CD8-positive, alpha-beta memory T cell (primary cell): ENCODE results near the gene RNFT2. TPM values are rescaled to one million over a fixed set of nuclear protein-coding genes. Genes with fewer than 3 reads are reported as not detected.

Source experiments
- CTCF ChIA-PET: fragments of 350-600 bp; sonication (Branson Sonifier 250); formaldehyde crosslinking; loops from one replicate; lab custom pipeline; 2021; ENCODE audit warnings: antibody characterized with exemption; lab: Charles Lee
- POLR2A ChIA-PET: fragments of 350-600 bp; sonication (Branson Sonifier 250); formaldehyde crosslinking; loops from one replicate; lab custom pipeline; 2021; ENCODE audit warnings: antibody characterized with exemption; lab: Charles Lee
- DNase-seq, 5 donors: peaks; one replicate each; pipeline versions ENCODE4 v3.0.0 to v3.0.0-alpha.2; 2020 to 2022; ENCODE audit warnings: mixed read lengths in 1 of 5
- H3K27ac ChIP-seq: one replicate; pipeline ENCODE4 v1.7.0; 2013; ENCODE audit warnings: low read depth, mild to moderate bottlenecking, low read length, moderate library complexity
- H3K27me3 ChIP-seq: 2 replicates; pipeline ENCODE4 v1.7.0; 2013; ENCODE audit warnings: low read length, mild to moderate bottlenecking; ENCODE audit not compliant: insufficient read depth, poor library complexity, severe bottlenecking
- H3K36me3 ChIP-seq: 2 replicates; pipeline ENCODE4 v1.7.0; 2013; ENCODE audit warnings: mild to moderate bottlenecking, low read length, moderate library complexity; ENCODE audit not compliant: insufficient read depth
- H3K4me1 ChIP-seq: 2 replicates; pipeline ENCODE4 v1.7.0; 2013; ENCODE audit warnings: mild to moderate bottlenecking, low read length, moderate library complexity; ENCODE audit not compliant: insufficient read depth
- H3K4me3 ChIP-seq: 2 replicates; pipeline ENCODE4 v1.7.0; 2013; ENCODE audit warnings: mild to moderate bottlenecking, low read length
- H3K9me3 ChIP-seq: 2 replicates; pipeline ENCODE4 v1.7.0; 2013; ENCODE audit warnings: mild to moderate bottlenecking, low read length
- H3K27ac Mint-ChIP-seq, 8 donors: one replicate each; pipeline ENCODE4 v1.8.0; 2020 to 2021; ENCODE audit warnings: mixed read lengths in 8 of 8, mild to moderate bottlenecking in 6 of 8, inconsistent platforms in 3 of 8, moderate library complexity in 3 of 8
- H3K27me3 Mint-ChIP-seq, 2 donors: one replicate each; pipeline ENCODE4 v1.8.0; 2020 to 2021; ENCODE audit warnings: mixed read lengths in 2 of 2, mild to moderate bottlenecking in 1 of 2, moderate library complexity in 1 of 2
- H3K36me3 Mint-ChIP-seq, 3 donors: one replicate each; pipeline ENCODE4 v1.8.0; 2020 to 2021; ENCODE audit warnings: mixed read lengths in 3 of 3, inconsistent platforms in 1 of 3, mild to moderate bottlenecking in 1 of 3
- H3K4me1 Mint-ChIP-seq, 3 donors: one replicate each; pipeline ENCODE4 v1.8.0; 2020 to 2021; ENCODE audit warnings: mixed read lengths in 3 of 3, inconsistent platforms in 1 of 3, mild to moderate bottlenecking in 1 of 3
- H3K4me3 Mint-ChIP-seq, 7 donors: one replicate each; pipeline ENCODE4 v1.8.0; 2020 to 2021; ENCODE audit warnings: mixed read lengths in 7 of 7, mild to moderate bottlenecking in 6 of 7, moderate library complexity in 4 of 7, inconsistent platforms in 2 of 7
- H3K9me3 Mint-ChIP-seq, 5 donors: one replicate each; pipeline ENCODE4 v1.8.0; 2020 to 2022; ENCODE audit warnings: mixed read lengths in 5 of 5, mild to moderate bottlenecking in 3 of 5, moderate library complexity in 2 of 5, inconsistent platforms in 1 of 5
- polyA plus RNA-seq: library from polyadenylated mRNA; unstranded; fragments of 300-500 nt; fragmentation: Illumina TruSeq; gene quantifications from one replicate; pipeline ENCODE4 v1.2.3, GENCODE V29; 2021
- total RNA-seq, 2 experiments: library from RNA; stranded (reverse); gene quantifications; one replicate each; pipeline ENCODE4 v1.2.3, GENCODE V29; 2021

The RNFT2 gene
- total and polyA plus RNA-seq, 3 experiments from 2014 or later, result 1.8 to 15.8 (median 14.6) TPM

DNA sequence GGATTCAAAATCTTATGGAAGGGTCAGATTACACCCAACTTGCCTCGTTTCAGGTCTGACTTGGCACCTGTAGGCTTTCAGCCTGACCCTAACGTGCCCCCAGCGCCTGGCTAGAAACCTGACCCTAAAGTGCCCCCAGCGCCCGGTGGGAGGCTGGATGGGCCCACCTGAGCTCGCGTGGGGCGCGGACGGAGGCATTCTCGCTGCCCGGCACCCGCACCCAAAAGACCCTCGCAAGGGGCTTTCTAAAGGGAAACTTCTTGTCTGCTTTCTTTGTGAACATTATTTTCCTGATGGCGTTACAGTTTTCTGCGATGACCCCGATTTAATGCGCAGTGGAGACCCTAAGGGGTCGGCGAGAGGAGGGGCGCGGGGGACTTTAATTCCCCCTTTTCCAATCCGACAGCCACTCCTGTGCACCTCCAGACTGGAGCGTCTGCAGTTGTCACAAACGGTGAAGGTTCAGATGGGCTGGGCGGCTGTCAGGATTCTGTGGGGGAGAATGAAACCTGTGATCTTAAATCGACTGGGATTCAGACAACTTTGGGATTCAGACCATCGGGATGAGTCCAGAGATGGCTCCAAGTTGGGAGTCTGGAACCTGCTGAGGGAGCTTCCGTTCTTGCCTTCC, 143.9 kb downstream of the RNFT2 start:
- Mint-ChIP-seq H3K4me3 (peak overlapping the region in 6 of 7 donors; percentile 44 to 64 (median 58)), H3K36me3 (no peaks in the 10 kb centered on the region), H3K27me3 (peaks cover 51 to 70% of the 10 kb centered on the region in 2 donors), H3K27ac (no peak overlapping the region), H3K9me3 (no peaks in the 10 kb centered on the region), H3K4me1 (peaks cover 32 to 43% (median 37%) of the 10 kb centered on the region in 3 donors)
- Histone ChIP-seq H3K27me3 (peaks cover 32% of the 10 kb centered on the region), H3K27ac (no peak overlapping the region), H3K9me3 (no peaks in the 10 kb centered on the region), H3K4me1 (peaks cover 29% of the 10 kb centered on the region), H3K4me3 (no peak overlapping the region), H3K36me3 (no peaks in the 10 kb centered on the region)
- ChIA-PET CTCF (interaction anchor here (1.0 to 1.2 kb wide), 2 partner anchors 178 to 179 kb away, joined by 3 to 4 read pairs; no protein-coding TSS in a partner anchor), POLR2A (no interaction called here)
- DNase-seq, result no peak

DNA sequence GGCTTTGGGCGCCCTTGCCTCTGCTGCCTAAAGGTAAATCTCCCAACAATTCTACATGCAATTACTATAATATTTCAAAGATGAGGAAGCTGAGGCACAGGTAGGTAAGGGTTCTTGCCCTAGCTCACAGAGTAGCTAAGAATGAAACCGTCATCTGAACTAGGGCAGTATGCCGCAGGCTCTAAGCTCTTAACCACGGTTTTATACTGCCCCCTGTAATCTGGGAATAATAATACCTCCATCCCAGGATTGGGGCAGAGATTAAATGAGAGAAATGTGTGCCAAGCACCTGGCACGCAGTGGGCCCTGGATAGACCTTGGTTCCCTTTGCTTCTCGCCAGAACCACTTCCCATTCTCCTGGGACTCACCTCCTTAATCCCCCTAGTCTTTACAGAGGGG, 144.6 kb downstream of the RNFT2 start:
- ChIA-PET CTCF (interaction anchor here (1.0 kb wide), 1 partner anchor 179 kb away, joined by 3 read pairs; no protein-coding TSS in a partner anchor), POLR2A (no interaction called here)
- H3K36me3 Mint-ChIP-seq, result no peaks in the 10 kb centered on the region
- H3K27ac Mint-ChIP-seq, result no peak overlapping the region
- Histone ChIP-seq H3K27ac (no peak overlapping the region), H3K4me3 (no peak overlapping the region), H3K4me1 (peaks cover 29% of the 10 kb centered on the region), H3K9me3 (no peaks in the 10 kb centered on the region), H3K36me3 (no peaks in the 10 kb centered on the region), H3K27me3 (peaks cover 32% of the 10 kb centered on the region)
- H3K4me3 Mint-ChIP-seq, result peak overlapping the region in 4 of 7 donors; percentile 15 to 66 (median 62)
- H3K4me1 Mint-ChIP-seq, result peaks cover 32 to 43% (median 37%) of the 10 kb centered on the region in 3 donors
- peaks cover 53 to 69% of the 10 kb centered on the region in 2 donors for H3K27me3 Mint-ChIP-seq
- no peaks in the 10 kb centered on the region for H3K9me3 Mint-ChIP-seq
- no peak for DNase-seq

DNA sequence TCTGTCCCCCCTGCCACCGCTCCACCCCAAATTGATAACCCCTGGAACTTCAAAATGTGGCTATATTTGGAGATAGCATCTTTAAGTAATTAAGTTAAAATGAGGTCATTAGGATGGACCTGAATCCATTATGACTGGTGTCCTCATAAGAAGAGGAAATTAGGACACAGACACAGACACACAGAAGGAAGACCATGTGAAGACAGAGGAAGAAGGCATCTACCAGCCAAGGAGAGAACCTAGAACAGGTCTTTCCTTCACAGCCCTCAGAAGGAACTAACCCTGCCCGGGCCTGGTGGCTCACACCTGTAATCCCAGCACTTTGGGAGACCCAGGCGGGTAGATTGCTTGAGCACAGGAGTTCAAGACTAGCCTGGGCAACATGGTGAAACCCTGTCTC, 146.8 kb downstream of the RNFT2 start:
- peak overlapping the region in 1 of 8 donors; percentile 68 for H3K27ac Mint-ChIP-seq
- H3K27ac ChIP-seq, result no peak overlapping the region
- no peak for DNase-seq
- ChIA-PET CTCF (no interaction called here), POLR2A (no interaction called here)
- peaks cover 15% of the 10 kb centered on the region for H3K4me1 ChIP-seq
- peaks cover 17% of the 10 kb centered on the region for H3K27me3 ChIP-seq
- no peak overlapping the region for H3K4me3 ChIP-seq
- H3K36me3 Mint-ChIP-seq, result no peaks in the 10 kb centered on the region
- no peaks in the 10 kb centered on the region for H3K9me3 ChIP-seq
- H3K9me3 Mint-ChIP-seq, result no peaks in the 10 kb centered on the region
- peaks cover 20 to 27% (median 23%) of the 10 kb centered on the region in 3 donors for H3K4me1 Mint-ChIP-seq
- H3K4me3 Mint-ChIP-seq, result no peak overlapping the region
- no peaks in the 10 kb centered on the region for H3K36me3 ChIP-seq
- peaks cover 41 to 56% of the 10 kb centered on the region in 2 donors for H3K27me3 Mint-ChIP-seq

DNA sequence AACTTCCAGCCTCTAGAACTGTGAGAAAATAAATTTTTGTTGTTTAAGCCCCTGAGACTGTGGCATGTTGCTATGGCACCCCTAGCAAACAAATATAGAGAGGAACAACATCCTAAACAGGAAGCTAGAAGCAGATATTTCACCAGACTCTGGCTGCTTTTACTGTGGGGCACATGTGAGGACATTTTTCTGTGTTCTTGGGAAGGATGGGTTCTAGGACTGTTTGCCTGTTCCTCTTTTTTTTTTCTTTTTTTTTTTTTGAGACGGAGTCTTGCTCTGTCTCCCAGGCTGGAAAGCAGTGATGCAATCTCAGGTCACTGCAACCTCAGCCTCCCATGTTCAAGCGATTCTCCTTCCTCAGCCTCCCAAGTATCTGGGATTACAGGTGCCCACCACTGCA, 147.4 kb downstream of the RNFT2 start:
- Histone ChIP-seq H3K36me3 (no peaks in the 10 kb centered on the region), H3K27ac (no peak overlapping the region), H3K4me3 (no peak overlapping the region), H3K27me3 (peaks cover 12% of the 10 kb centered on the region), H3K4me1 (peaks cover 9% of the 10 kb centered on the region), H3K9me3 (no peaks in the 10 kb centered on the region)
- Mint-ChIP-seq H3K4me3 (no peak overlapping the region), H3K27ac (no peak overlapping the region), H3K4me1 (peaks cover 14 to 20% (median 16%) of the 10 kb centered on the region in 3 donors), H3K9me3 (no peaks in the 10 kb centered on the region), H3K36me3 (no peaks in the 10 kb centered on the region), H3K27me3 (peaks cover 35 to 50% of the 10 kb centered on the region in 2 donors)
- ChIA-PET CTCF (no interaction called here), POLR2A (no interaction called here)
- no peak for DNase-seq

DNA sequence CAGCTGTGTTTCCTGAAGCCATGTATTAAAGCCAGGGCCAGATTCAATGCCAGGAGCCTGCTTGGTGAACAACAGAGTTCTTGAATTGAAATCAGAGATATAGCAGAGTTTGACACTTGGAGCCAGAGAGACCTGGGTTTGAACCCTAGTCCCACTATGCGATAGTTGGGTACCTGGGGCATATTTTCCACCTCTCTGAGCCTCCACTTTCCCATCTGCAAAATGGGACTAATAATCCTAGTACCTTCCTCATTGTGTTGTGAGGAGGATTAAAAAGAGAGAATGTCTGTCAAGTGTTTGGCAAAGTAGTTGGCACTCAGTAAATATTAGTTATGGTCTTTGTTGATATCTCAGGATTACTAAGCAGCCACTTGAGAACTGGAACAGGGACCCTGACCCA, 149.1 kb downstream of the RNFT2 start:
- no peak overlapping the region for H3K4me3 Mint-ChIP-seq
- H3K9me3 Mint-ChIP-seq, result no peaks in the 10 kb centered on the region
- Histone ChIP-seq H3K27ac (no peak overlapping the region), H3K9me3 (no peaks in the 10 kb centered on the region), H3K4me3 (no peak overlapping the region), H3K4me1 (peaks cover 4% of the 10 kb centered on the region), H3K27me3 (peaks cover 4% of the 10 kb centered on the region), H3K36me3 (no peaks in the 10 kb centered on the region)
- POLR2A ChIA-PET, result no interaction called here
- CTCF ChIA-PET, result no interaction called here
- DNase-seq, result no peak
- H3K27me3 Mint-ChIP-seq, result peaks cover 33 to 39% of the 10 kb centered on the region in 2 donors
- H3K4me1 Mint-ChIP-seq, result peaks cover 5 to 9% (median 5%) of the 10 kb centered on the region in 3 donors
- H3K36me3 Mint-ChIP-seq, result no peaks in the 10 kb centered on the region
- no peak overlapping the region for H3K27ac Mint-ChIP-seq

GRCh38 chr12:116887897-116888296, 149.8 kb downstream of the RNFT2 start:
- Mint-ChIP-seq H3K4me1 (peaks cover 0 to 3% (median 2%) of the 10 kb centered on the region in 3 donors), H3K4me3 (no peak overlapping the region), H3K9me3 (no peaks in the 10 kb centered on the region), H3K27me3 (peaks cover 28 to 32% of the 10 kb centered on the region in 2 donors), H3K36me3 (no peaks in the 10 kb centered on the region), H3K27ac (no peak overlapping the region)
- no peak for DNase-seq
- H3K27me3 ChIP-seq, result no peaks in the 10 kb centered on the region
- ChIA-PET CTCF (no interaction called here), POLR2A (no interaction called here)
- no peaks in the 10 kb centered on the region for H3K9me3 ChIP-seq
- no peak overlapping the region for H3K27ac ChIP-seq
- no peaks in the 10 kb centered on the region for H3K36me3 ChIP-seq
- H3K4me1 ChIP-seq, result no peaks in the 10 kb centered on the region
- no peak overlapping the region for H3K4me3 ChIP-seq

DNA sequence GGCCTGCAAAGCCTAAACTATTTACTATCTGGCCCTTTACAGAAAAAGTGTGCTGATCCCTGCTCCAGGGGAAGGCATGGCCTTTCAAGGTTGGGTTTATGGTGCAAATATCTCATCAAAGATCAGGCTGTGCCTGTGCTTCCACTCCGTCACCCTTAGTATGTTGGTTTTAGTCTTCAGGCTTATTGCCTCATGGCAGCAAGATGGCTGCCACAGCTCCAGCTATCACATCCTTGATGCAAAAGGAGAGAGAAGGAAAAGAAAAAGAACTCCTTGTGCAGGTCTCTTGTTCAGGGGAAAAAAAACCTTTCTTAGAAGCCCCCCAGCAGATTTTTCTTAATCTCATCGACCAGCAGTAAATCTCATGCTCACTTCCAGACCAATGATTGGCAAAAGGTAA, 152.2 kb downstream of the RNFT2 start:
- ChIA-PET CTCF (no interaction called here), POLR2A (no interaction called here)

DNA sequence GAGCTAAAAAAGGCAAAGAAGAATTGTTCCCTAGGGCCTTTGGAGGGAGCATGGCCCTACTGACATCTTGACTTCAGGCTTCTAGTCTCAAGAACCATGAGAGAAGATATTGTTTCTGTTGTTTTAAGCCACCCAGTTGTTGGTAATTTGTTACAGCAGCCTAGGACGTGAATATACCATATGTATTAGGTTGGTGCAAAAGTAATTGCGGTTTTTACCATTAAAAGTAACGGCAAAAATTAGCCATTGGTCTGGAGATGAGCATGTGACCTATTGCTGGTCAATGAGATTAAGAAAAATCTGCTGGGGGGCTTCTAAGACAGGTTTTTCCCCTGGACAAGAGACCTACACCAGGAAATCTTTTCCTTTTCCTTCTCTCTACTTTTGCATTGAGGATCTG, 152.9 kb downstream of the RNFT2 start:
- Histone ChIP-seq H3K4me3 (no peak overlapping the region), H3K27ac (no peak overlapping the region), H3K27me3 (no peaks in the 10 kb centered on the region), H3K36me3 (no peaks in the 10 kb centered on the region), H3K9me3 (no peaks in the 10 kb centered on the region), H3K4me1 (no peaks in the 10 kb centered on the region)
- ChIA-PET POLR2A (no interaction called here), CTCF (no interaction called here)
- DNase-seq, result no peak
- Mint-ChIP-seq H3K36me3 (no peaks in the 10 kb centered on the region), H3K4me3 (no peak overlapping the region), H3K4me1 (no peaks in the 10 kb centered on the region), H3K27ac (no peak overlapping the region), H3K9me3 (no peaks in the 10 kb centered on the region), H3K27me3 (peaks cover 15 to 26% of the 10 kb centered on the region in 2 donors)

More for the DNA sequence above, 152.2 kb downstream of the RNFT2 start:
- no peaks in the 10 kb centered on the region for H3K27me3 ChIP-seq
- Mint-ChIP-seq H3K4me1 (no peaks in the 10 kb centered on the region), H3K27ac (no peak overlapping the region), H3K36me3 (no peaks in the 10 kb centered on the region), H3K4me3 (no peak overlapping the region), H3K27me3 (peaks cover 15 to 25% of the 10 kb centered on the region in 2 donors), H3K9me3 (no peaks in the 10 kb centered on the region)
- no peaks in the 10 kb centered on the region for H3K9me3 ChIP-seq
- no peak overlapping the region for H3K27ac ChIP-seq
- DNase-seq, result no peak
- H3K4me1 ChIP-seq, result no peaks in the 10 kb centered on the region
- H3K4me3 ChIP-seq, result no peak overlapping the region
- no peaks in the 10 kb centered on the region for H3K36me3 ChIP-seq
